ENCODE results near the gene CYGB.

GRCh38 chr17:76566613-76566943 lies 29.1 kb upstream of the CYGB start:
- TF ChIP-seq CTCF (IDR thresholded peaks at IDR 0.05) (no peak), POLR2AphosphoS5 (IDR thresholded peaks at IDR 0.05) (no peak)
